HG02623 (cell line): ENCODE measurements around the gene IFT27.
"Not testable (repeated sequence)": the region's sequence is repeated elsewhere in the genome, so short reads cannot be mapped to it uniquely, and the experiment has no call there.

Experiments
- ATAC-seq: cut with Tn5 transposase; IDR thresholded peaks from one replicate; pipeline ENCODE4 v1.9.1; 2021; ENCODE audit warnings: moderate library complexity; ENCODE audit not compliant: unreplicated experiment

The IFT27 gene

DNA sequence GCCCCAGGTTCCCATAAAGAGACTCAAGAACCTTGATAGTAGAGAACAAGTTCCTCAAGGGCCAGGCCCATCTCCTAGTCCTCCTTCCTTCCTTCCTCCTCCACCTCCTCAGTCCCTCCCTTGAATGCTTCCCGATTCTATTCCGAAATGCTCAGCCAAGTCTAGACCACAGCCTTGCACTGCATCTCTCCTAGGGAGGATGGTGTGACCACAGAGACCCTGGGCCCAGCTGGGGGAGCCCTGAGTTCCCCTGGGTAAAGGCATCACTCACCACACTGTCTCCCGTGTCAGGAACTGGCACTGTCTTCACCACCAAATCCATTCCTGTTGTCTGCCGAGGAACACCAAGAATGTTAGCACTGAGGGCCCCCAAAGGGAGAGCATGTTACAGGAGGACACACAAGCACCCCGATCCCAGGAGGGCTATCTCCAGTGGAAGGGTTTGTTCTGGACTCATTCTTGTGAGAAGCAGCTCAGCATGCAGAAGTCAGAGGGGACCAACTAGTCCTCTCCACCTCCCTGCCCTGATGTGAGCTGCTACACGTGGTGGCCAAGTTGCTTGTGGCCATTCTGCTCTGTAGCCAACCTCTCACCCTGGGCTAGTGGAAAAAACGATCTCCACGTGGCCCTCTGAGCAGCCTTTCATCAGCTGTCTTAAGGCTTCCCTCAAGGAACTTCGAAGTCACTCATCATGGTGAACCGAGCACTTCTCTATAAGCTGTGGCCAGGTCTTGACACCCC, 8.7 kb downstream of the IFT27 start:
- ATAC-seq: no peak

DNA sequence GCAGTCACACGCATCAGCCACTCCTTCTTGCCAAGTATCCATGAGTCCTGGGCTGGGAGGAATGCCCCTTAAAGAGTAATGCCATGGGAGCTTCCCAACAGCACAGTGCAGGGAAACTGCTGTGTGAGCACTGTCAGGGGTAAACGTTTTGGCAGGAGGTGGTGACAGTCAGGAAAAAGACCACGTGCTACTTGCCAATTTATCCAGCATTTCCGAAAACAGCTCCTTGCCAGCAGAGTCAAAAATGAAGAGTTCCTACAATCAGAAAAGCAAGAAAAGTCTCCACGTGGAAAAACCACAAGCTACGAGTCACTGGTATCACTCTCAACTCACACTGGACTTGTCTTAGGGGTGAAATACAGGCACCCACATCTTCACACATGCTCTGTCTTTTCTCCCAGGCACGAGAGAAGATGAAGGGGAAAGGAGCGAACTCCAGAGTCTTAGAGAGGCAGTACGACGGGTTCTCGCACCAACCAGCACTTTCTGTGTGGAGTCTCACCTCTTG, 9.9 kb downstream of the IFT27 start:
- ATAC-seq: no peak

DNA sequence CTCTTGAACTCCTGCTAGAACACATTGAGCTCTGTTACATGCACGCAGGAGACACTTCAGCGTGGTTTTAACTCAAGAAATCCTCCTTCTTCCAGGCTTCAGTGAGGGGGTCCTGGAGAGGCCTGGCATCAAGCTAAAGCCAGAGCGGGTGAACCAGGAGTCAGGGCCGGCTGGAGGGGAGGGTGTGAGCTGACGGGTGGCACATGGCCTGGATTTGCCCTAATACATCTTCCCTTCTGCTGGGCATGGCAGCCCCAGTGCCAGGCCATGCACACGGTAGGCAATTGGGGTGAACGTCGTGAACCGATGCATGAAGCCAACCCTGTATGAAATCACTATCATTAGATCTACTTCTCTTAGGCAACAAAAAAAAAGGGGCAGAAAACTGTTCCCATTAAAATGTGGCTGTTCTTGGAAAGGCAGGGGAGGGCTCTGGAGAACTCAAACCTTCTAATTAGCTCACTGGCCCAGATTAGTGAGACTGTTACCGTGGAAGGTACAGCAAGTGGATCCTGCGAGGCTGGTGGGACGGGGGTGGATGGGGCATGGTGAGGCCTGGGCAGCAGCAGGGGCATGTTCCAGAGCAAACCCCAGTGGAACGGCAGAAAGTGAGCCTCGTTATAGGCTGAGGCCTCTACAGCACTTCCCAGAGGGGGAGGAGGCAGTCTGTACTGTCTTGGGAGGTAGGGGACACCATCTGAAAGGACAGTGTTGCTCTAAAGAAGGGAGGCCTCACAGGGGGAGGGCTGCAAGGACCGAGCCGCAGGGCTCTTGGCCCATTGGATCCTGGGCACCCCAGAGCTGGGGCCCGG, 10.6 kb downstream of the IFT27 start:
- no peak for ATAC-seq

DNA sequence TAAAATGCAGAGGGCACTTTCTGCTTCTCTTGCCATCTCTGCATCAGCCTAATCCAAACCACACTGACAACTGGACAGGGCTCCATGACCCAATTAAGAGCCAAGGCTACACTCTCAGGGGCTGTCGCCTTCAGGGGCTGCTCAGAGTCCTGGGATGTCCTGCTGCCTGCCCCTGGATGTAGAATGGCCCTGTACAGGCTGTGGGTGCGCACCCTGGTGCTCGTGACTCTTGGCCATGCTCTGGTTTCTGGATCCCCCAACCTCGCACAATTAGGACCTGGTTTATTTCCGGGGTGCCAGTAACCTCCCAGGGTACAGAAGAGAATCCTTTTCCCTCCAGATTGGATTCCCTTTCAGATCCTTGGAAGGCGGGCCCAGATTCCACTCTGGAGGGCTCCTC, 11.3 kb downstream of the IFT27 start:
- ATAC-seq: no peak

DNA sequence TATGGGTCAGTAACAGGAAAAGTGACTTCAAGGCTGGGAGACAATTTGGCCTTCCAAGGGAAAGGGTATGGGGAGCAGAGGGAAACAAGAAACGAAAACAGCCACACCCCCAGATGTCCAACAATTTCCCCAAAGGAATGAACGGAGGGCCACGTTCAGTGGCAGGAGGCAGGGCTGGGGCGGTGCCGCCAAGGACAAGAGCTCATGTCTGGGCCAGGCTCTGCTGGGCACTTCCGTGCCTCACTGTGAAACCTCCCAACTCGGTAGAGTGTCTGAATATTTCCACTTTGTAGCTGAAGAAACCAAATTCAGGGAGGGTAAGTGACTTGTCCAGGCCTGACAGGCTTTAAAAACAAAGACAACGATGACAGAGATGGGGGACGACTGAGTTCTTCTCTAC, 11.9 kb downstream of the IFT27 start:
- ATAC-seq: no peak

DNA sequence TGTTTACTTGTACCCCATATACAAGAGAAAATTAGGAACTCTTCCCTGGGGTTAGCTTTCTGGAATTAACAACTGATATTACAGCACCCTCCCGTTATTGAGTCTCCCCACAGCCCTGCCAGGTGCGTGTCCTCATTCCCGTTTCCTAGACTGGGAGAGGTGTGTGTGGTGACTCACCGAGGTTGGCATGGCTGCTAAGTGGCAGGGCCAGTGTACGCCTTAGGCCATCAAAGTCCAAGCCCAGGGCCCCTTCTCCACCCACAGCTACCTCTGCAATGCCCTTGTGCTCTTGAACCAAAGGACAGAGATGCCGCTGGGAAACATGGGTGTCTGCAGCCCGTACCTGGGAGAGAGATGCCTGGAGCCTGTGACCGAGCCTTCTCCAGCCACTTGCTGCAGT, 12.3 kb downstream of the IFT27 start:
- no peak for ATAC-seq

DNA sequence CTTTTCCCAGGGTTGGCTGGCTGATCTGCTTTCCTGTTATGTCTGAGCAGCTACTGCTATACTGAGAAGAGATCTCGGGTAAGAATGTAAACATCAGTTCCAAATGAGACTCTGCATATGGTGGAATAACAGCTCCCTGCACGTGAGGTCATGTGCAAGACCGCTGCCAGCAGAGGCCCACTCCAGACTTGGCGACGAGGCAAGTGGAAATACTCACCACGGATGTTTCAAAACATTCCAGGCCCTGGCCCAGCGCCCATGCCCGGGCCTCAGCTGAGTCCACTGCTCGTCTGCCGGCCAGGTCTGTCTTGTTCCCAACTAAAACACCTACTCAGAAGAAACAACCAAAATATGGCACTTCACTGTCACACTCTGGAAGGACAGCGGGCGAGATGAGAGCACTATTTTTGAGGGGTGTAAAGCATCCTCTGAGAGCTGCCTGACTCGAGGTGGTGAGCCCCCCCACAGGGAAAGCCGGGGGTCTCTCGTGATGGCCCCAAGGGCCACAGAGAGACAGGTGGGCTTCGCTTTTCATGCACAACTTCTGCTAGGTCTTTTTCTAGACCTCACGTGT, 13.1 kb downstream of the IFT27 start:
- no peak for ATAC-seq

DNA sequence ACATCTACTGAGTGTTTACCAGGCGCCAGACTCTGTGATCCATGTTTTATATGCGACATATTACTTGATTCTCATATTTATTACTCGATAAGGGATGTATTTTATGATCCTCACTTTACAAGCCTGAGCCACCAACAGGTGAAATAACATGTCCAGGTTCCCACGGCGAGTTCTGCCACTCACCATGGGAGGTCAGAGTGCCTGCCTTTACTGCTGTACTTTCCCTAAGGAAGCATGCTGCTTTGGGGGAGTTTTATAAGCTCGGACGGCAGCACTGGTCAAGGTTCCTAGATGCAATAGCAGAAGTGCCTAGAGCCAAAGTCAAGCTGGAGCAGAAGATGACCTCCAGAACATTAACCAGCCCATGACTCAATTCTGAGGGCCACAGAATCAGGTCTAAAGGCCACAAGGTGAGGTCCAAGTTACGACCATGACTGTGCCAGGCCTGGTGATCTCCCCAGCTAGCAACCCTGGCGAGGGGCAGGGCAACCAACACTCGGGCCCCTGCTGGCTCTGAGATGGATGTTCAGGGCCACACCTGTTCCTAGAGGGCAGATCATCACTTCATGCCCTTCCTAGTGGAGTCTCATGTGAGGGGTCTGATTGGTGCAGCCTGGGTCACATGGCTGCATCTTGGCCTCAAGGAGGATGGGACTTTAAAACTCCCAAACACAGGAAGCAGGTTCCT, 14.2 kb downstream of the IFT27 start:
- no peak for ATAC-seq

DNA sequence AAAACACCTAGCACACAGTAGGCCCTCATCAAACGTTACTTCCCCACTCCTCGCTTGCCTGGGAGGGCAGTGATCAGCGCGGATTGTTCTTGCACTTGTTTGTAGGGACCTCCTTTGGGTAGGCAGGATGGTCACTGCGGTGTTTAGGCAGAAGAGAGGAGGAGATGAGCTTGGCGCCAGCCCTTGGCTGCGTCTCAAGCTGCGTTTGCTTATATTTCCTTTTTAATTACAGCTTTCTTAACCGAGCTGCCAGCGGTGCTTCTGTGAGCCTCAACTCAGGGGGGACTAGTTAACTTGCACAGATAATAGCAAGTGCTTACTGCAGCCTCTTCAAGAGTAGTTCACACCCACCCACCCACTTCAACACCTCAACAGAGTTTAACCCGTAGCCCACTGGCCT, 15.1 kb downstream of the IFT27 start:
- ATAC-seq: no peak

DNA sequence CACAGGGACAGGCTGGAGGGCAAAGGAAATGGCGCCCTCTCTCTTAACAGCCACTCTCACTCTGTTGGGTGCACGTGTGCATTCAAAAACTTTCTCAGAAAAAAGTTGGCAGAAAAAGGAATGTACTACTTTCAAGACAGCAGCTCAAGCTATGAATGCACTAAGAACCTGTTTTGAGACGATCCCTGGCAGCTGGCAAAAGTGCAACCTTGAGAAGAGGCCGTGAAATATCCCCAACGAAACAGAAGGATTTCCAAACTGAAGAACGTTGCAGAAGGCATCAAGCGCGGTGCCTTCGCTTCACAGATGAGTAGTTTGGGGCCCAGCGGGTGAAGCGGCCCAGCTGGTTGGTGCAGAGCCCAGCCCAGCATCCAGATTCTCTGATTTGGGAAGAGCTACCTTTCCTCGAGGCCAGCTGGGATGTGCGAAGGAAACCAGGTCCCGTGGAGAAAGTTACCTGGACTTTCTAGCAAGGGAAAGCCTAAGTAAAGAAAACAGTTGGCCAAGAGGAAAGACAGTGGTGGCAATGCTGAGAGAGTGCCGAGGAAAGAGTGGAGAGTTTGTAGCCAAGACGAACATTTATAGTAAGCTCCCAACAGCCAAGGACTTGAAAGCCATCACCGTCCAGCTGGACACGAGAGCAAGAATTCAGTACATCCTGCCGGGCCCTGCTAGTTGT, 16.3 kb downstream of the IFT27 start:
- no peak for ATAC-seq

DNA sequence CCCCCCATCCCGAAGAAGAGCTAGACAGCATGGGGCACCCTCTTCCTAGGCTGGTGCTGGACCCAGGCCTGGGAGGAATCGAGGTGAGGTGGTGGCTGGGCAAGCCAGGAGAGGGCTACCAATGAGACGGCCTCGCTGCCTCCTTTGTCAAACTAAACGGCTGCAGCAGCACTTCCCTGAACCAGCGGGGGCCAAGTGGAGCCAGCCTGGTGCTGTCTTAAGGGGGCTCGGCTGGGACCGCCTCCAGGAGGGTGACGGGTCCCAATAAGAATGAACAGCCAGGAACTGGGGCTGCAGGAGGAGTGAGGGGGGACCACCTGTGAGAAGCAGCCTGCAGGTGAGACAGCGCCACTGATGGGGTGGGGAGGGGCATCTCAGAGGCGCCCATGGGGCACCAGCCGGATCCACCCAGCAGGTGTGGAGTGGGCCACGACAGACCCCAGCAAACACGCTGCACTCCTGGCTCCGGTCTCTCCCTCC, 17.1 kb downstream of the IFT27 start:
- ATAC-seq: no peak

DNA sequence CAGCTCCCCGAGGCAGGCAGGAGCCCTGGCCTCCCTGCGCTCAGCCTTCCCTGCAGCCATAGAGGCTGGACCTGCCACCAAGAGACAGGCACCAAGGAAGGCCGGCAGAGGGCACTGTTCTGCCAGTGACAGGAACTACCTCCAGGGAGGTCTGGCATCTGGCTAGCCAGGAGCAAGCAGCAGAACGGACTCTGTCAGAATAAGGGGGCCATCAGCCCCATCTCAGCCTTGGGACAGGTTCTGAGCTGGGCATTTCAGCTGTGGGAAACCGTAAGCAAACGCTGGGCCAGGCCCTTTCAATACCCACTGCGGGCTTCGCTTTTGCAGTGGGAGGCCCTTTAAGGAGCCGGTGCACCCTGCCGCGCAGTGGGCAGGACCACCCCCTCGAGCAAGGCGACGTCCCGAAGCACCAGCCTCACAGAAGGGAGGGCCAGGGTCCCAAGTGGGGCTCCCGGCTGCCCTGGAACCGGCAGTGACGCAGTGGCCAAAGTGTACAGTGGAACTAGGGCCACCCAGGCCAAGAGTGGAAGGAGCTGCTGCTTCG, 18.2 kb downstream of the IFT27 start:
- no peak for ATAC-seq

DNA sequence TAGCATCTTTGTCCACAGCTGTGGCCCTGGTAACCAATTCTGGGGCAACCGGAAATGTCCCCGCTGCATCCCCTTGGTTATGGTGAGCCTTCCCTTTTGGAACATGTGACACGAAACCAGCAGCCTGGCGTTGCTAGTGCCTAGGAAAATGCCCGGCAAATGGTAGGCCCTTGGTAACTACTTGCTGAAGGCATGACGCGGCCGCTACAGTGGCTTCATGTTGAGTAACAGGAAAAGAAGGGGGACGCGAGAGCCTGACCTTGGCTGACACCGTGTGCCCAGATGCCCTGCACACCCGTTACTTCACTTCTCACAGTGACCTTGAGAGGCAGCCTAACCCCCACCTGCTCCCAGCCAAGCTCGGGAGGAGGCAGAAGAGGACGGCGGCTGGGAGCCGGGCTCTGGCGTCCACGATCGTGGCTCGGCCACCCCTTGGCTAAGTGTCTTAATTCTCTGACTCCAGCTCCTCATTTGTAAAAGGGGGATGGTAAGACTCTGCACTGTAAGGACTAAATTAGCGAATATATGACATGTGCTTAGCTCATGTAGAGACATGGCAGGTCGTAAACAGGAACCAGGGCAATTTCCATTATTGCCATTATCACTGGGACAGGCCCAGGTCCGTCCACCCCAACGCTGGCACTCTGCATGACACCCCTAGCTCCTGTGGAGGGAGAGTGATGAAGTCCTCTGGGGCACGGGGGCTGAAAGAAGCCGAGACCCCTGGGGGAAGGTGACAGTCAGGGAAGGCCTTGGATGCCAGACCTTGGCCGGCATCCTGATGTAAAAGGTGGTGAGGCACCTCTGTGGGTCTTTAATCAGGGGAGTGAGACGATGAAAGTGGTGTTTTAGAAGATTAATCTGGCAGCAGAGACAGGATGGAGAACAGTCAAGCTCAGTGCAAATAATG, 18.9 kb downstream of the IFT27 start:
- ATAC-seq: no peak

DNA sequence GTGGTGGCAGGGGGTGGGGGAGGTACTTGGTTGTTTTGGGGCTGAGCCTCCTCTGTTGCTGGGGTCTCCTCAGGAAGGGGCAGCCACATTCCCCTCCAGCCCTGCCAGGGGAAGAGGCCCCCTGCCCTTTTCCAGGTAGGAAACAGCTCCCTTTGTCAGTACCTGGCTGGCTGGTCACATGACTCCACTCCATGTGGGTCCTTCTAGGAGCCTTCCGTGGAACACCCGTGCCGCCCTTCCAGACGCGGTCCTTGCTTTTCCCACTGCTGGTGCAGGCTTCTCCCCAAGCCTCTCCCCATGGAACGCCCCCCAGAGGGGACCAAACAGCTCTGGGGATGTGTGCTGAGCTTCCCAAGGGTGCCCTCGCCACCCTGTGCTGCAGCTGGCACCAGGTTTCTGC, 19.9 kb downstream of the IFT27 start:
- no peak for ATAC-seq

DNA sequence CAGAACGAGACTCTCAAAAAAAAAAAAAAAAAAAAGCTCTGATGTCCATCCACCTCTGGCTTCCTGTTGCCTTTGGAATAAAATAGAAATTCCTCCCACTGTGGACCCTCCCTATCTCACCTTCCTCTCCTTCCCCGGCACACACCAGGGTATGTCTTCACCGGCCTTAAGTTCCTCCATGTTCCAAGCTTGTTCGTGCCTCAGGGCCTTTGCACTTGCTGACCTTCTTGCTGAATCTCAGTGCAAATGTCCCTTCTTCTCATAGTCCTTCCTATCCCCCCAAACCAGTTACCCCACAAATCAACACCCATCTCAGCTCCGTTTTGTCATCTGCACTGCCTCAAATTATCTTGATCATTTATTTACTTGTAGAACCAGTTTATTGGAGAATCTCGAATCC, 20.6 kb downstream of the IFT27 start:
- no peak for ATAC-seq

DNA sequence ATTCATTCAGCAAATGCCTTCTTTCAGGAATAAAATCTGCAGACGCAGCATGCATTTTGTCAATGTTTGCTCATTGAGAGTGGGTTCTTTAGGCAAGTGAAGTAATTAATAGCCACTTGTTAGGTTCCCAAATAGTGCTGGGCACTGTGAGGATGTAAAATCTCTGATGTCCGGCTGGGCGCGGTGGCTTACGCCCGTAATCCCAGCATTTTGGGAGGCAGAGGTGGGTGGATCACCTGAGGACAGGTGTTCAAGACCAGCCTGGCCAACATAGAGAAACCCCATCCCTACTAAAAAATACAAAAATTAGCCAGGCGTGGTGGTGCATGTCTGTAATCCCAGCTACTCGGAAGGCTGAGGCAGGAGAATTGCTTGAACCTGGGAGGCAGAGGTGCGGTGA, 21.0 kb downstream of the IFT27 start:
- ATAC-seq: not testable (repeated sequence)

DNA sequence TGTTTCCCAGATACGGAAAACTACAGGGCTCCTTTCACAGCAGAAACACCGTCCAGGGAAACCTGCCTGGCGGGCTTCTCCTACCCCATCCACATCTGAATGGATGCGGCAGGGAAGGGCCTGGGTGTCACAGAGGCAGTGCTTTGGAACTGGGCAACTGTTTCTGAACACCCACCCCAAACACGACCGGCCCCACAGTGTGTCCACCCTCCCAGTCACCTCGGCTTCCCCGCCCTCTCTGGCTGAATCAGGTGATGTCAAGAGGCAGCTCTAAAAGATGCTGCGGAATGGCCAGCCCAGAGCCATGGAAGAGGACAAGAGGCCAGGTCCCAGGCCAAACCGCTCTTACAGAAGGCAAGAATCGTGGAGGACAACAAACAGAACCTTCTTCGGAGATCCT, 22.0 kb downstream of the IFT27 start:
- no peak for ATAC-seq

DNA sequence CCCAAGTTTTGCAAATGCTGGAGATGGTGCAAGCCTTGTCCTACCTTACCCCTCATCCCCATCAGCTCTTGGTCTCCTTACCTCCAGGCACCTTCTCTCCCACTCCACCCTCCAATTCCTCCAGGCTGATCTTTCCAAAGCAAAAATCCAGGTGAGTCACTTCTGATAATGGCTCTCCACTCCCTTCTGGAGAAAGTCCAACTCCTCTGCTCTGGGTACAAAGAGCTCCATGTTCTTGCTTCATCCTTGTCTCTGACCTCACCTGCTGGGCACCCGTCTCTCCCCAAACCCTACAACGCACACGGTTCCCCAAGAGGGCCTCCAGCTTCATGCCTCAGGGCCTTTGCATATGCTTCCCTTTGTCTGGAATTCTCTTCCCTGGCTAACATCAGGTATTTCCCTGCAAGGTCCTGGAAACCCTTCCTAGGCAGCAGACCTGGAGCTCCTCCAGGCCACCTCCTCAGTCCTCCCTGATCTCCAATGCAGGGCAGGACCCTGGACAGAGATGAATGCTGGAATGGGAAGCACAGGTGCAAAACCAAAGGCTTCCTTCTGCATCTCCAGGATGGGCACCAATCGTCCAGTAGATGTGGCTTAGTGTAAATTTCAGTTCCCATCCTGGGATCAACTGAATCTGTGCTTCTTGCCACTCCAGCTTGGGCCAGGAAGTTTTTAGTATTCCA, 22.7 kb downstream of the IFT27 start:
- no peak for ATAC-seq
